SK-N-SH (cell line): ENCODE measurements around the gene ASB7. TPM values are rescaled to one million over a fixed set of nuclear protein-coding genes. Genes with fewer than 3 reads are reported as not detected.

Experiments used
- CTCF ChIA-PET: fragments of 300-600, 350-600 bp; formaldehyde crosslinking; extraction: SDS; loops from one replicate; lab custom pipeline; 2021; lab: Yijun Ruan, JAX
- POLR2A ChIA-PET: fragments of 350-600 bp; sonication (Branson Sonifier 250); formaldehyde crosslinking; extraction: SDS; loops from one replicate; lab custom pipeline; 2020; ENCODE audit warnings: antibody characterized with exemption, inconsistent platforms; lab: Yijun Ruan, JAX
- DNase-seq: peaks from one replicate; pipeline ENCODE4 v3.0.0; 2012
- H2AFZ ChIP-seq: fragments of 200-600 bp; sonication (generic); 2 replicates; pipeline ENCODE4 v1.8.1; 2016; ENCODE audit warnings: antibody characterized with exemption, mild to moderate bottlenecking, low read depth
- H3F3A ChIP-seq: fragments of 200-600 bp; sonication (generic); replicated peaks from 2 replicates; pipeline ENCODE3; 2016; ENCODE audit warnings: antibody characterized with exemption, mild to moderate bottlenecking; ENCODE audit not compliant: insufficient read depth
- H3K27ac ChIP-seq, 2 experiments: fragments of 200-500 bp in 1 of 2; fragments of 200-600 bp in 1 of 2; sonication (Bioruptor generic) in 1 of 2; sonication (generic), shearing (Covaris generic) in 1 of 2; 2 replicates each; pipeline versions ENCODE4 v1.5.1 to v1.6.1; 2014 to 2016; ENCODE audit warnings: low read depth in 2 of 2, inconsistent platforms in 1 of 2, low read length in 1 of 2, mild to moderate bottlenecking in 1 of 2, mixed read lengths in 1 of 2
- H3K27me3 ChIP-seq: fragments of 200-600 bp; sonication (generic), shearing (Covaris generic); 2 replicates; pipeline ENCODE4 v1.6.1; 2016; ENCODE audit warnings: mixed run types; ENCODE audit not compliant: insufficient read depth
- H3K36me3 ChIP-seq, 2 experiments: fragments of 200-500 bp in 1 of 2; fragments of 200-600 bp in 1 of 2; sonication (Bioruptor generic) in 1 of 2; sonication (generic) in 1 of 2; replicated peaks in 1 of 2; 2 replicates each; pipeline versions ENCODE3 to v1.5.1; 2014 to 2016; ENCODE audit warnings: low read length in 1 of 2, mild to moderate bottlenecking in 1 of 2; ENCODE audit not compliant: insufficient read depth in 2 of 2, control insufficient read depth in 1 of 2
- H3K4me1 ChIP-seq, 2 experiments: fragments of 200-500 bp in 1 of 2; fragments of 200-600 bp in 1 of 2; sonication (Bioruptor generic) in 1 of 2; sonication (generic), shearing (Covaris generic) in 1 of 2; 2 replicates each; pipeline versions ENCODE4 v1.5.1 to v1.6.1; 2014 to 2016; ENCODE audit warnings: low read depth in 1 of 2, low read length in 1 of 2, mixed run types in 1 of 2; ENCODE audit not compliant: insufficient read depth in 2 of 2, control insufficient read depth in 1 of 2
- H3K4me2 ChIP-seq: fragments of 200-600 bp; sonication (generic), shearing (Covaris generic); 2 replicates; pipeline ENCODE4 v1.6.1; 2017; ENCODE audit warnings: mixed run types
- H3K4me3 ChIP-seq, 2 experiments: fragments of 200-500 bp in 1 of 2; fragments of 200-600 bp in 1 of 2; sonication (Bioruptor generic) in 1 of 2; sonication (generic), shearing (Covaris generic) in 1 of 2; 2 replicates each; pipeline versions ENCODE4 v1.5.1 to v1.8.1; 2014 to 2016; ENCODE audit warnings: low read depth in 2 of 2, inconsistent platforms in 1 of 2, low read length in 1 of 2, mild to moderate bottlenecking in 1 of 2, mixed read lengths in 1 of 2, moderate library complexity in 1 of 2
- H3K79me2 ChIP-seq: fragments of 200-600 bp; sonication (generic); 2 replicates; pipeline ENCODE4 v1.8.1; 2017; ENCODE audit warnings: mild to moderate bottlenecking; ENCODE audit not compliant: insufficient read depth
- H3K9ac ChIP-seq: fragments of 200-600 bp; sonication (generic); 2 replicates; pipeline ENCODE4 v1.6.1; 2017; ENCODE audit warnings: mixed run types
- H3K9me2 ChIP-seq: fragments of 200-600 bp; sonication (generic); 2 replicates; pipeline ENCODE4 v1.6.1; 2017; ENCODE audit warnings: mixed run types
- H3K9me3 ChIP-seq: fragments of 200-600 bp; sonication (generic); 2 replicates; pipeline ENCODE4 v1.6.1; 2017; ENCODE audit warnings: mixed run types, mild to moderate bottlenecking, moderate library complexity
- H4K20me1 ChIP-seq: fragments of 200-600 bp; sonication (generic); 2 replicates; pipeline ENCODE4 v1.6.1; 2017; ENCODE audit warnings: mild to moderate bottlenecking, mixed run types; ENCODE audit not compliant: insufficient read depth
- FOXM1 ChIP-seq: IDR thresholded peaks from 2 replicates; pipeline ENCODE4 v1.4.0; 2012; ENCODE audit warnings: low read depth, mild to moderate bottlenecking
- GABPA ChIP-seq: IDR thresholded peaks from 2 replicates; pipeline ENCODE4 v1.4.0; 2012; ENCODE audit warnings: low read depth, mild to moderate bottlenecking
- IRF3 ChIP-seq: fragments of 150-350 bp; IDR thresholded peaks from 2 replicates; pipeline ENCODE4 v1.6.1; 2016; ENCODE audit warnings: mild to moderate bottlenecking, low read depth, low read length
- RXRA ChIP-seq: IDR thresholded peaks from 2 replicates; pipeline ENCODE4 v1.4.0; 2012; ENCODE audit warnings: low read depth, mild to moderate bottlenecking, borderline replicate concordance
- TAF1 ChIP-seq: IDR thresholded peaks from 2 replicates; pipeline ENCODE4 v1.6.1; 2012; ENCODE audit warnings: low read depth, mild to moderate bottlenecking, low read length, moderate library complexity, borderline replicate concordance
- WGBS: methylation state at CpG from one replicate; pipeline ENCODE4 v1.1.6; 2017; ENCODE audit warnings: low lambda C conversion rate; 5-methylcytosine and 5-hydroxymethylcytosine counted together
- polyA plus RNA-seq, 3 experiments: library from polyadenylated mRNA; depleted of rRNA; stranded (reverse); fragments of >200 nt; gene quantifications; 2 replicates each; pipeline ENCODE4 v1.2.3, GENCODE V29; 2012
- small RNA-seq, 7 experiments: library from RNA; depleted of rRNA; stranded (forward); fragments of <200 nt; gene quantifications; one replicate each; pipeline ENCODE3, GENCODE V24; 2012

The ASB7 gene
- polyA plus RNA-seq, 1 of the 3 experiments (the other 2 are of a cell fraction) = 6.1 TPM

DNA sequence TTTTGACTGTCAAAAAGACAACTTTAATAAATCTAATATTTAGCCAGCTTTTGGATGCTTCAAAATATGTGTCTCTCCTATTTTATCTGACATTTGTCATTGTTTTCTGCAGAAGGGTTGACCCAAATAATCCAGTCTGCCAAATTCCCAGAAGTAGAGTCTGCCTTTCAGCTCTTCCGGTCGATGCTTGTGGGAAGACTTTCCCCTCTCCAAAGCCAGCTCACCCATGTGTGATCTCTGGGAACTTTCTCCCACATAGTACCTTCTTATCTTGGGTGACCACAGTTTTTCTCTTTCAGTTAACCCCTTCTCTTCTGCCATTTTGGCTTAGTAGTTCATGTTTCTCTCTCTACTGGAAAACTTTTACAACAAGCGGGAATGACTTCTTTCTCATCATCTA, 94.1 kb downstream of the ASB7 start:
- POLR2A ChIA-PET = no interaction called here
- no peaks in the 10 kb centered on the region for H3K9me2 ChIP-seq
- no peaks in the 10 kb centered on the region for H3K9me3 ChIP-seq
- H3K4me3 ChIP-seq = no peak overlapping the region
- no peaks in the 10 kb centered on the region for H3K36me3 ChIP-seq
- no peak for TF ChIP-seq RXRA
- no peak for TF ChIP-seq GABPA
- TF ChIP-seq TAF1 = no peak
- no peak for TF ChIP-seq FOXM1
- no peak for TF ChIP-seq IRF3
- no peaks in the 10 kb centered on the region for H3K79me2 ChIP-seq
- no peaks in the 10 kb centered on the region for H3K4me1 ChIP-seq
- no peak for DNase-seq
- H3K4me2 ChIP-seq = no peak overlapping the region
- no peak overlapping the region for H3K9ac ChIP-seq
- no peaks in the 10 kb centered on the region for H3F3A ChIP-seq
- H3K27ac ChIP-seq = no peak overlapping the region
- no peaks in the 10 kb centered on the region for H4K20me1 ChIP-seq
- no peaks in the 10 kb centered on the region; the same call in 1 of the 2 replicates for H3K27me3 ChIP-seq
- 73% methylated on average over 3 of the region's 3 CpGs for WGBS
- CTCF ChIA-PET = interaction anchor here (0.5 to 1.4 kb wide), 4 partner anchors 25 to 312 kb away, joined by 3 to 5 read pairs (median 3); no protein-coding TSS in a partner anchor
- H2AFZ ChIP-seq = no peak overlapping the region

Small RNA genes lying within 50 kb of the gene (small RNA-seq; reads per million reads assigned to genes)
- gene RF00019 = 0 reads per million in 7 experiments
- 0 reads per million in 7 experiments for gene RNU6-181P

Other genes with a start within 250 kb of the ASB7 start
- not detected in 2 replicates for gene CERS3, start 73.6 kb upstream of the ASB7 start, polyA plus RNA-seq (2012; rRNA removed)
- gene LINS1, start 405 bp upstream of the ASB7 start, polyA plus RNA-seq (2012; rRNA removed) = 5.0 and 6.9 TPM in 2 replicates